Suprapubic skin (tissue), 4 donors: ENCODE results near the gene SRRT. TPM values are rescaled to one million over a fixed set of nuclear protein-coding genes. Genes with fewer than 3 reads are reported as not detected.
A peak's percentile ranks its signal among the peaks of the same experiment; 100 is the strongest.
"Not testable (repeated sequence)": the region's sequence is repeated elsewhere in the genome, so short reads cannot be mapped to it uniquely, and the experiment has no call there.

ENCODE experiments used
- DNase-seq, 2 donors: peaks; one replicate each; pipeline ENCODE4 v3.0.0-alpha.2; 2019; ENCODE audit warnings: low spot score in 2 of 2
- H3K27ac ChIP-seq: fragments of 200-600 bp; sonication (generic); one replicate; pipeline ENCODE4 v1.5.1; 2019
- H3K27me3 ChIP-seq: fragments of 200-600 bp; sonication (generic); one replicate; pipeline ENCODE4 v1.5.1; 2019
- H3K36me3 ChIP-seq: fragments of 200-600 bp; sonication (generic); one replicate; pipeline ENCODE4 v1.5.1; 2019
- H3K4me1 ChIP-seq: fragments of 200-600 bp; sonication (generic); one replicate; pipeline ENCODE4 v1.5.1; 2019
- H3K4me3 ChIP-seq: fragments of 200-600 bp; sonication (generic); one replicate; pipeline ENCODE4 v1.5.1; 2019; ENCODE audit warnings: mild to moderate bottlenecking
- H3K9me3 ChIP-seq: fragments of 200-600 bp; sonication (generic); one replicate; pipeline ENCODE4 v1.5.1; 2019
- EP300 ChIP-seq: sonication (generic); formaldehyde crosslinking; IDR thresholded peaks from one replicate; pipeline ENCODE4 v1.6.1; 2017; ENCODE audit warnings: antibody characterized with exemption
- POLR2A ChIP-seq, 2 donors: fragments of 450-650 bp; IDR thresholded peaks; one replicate each; pipeline ENCODE4 v1.6.1; 2017; ENCODE audit warnings: antibody characterized with exemption in 2 of 2, mild to moderate bottlenecking in 2 of 2, moderate library complexity in 2 of 2
- POLR2AphosphoS5 ChIP-seq, 3 donors: sonication (generic); formaldehyde crosslinking; IDR thresholded peaks; one replicate each; pipeline ENCODE4 v1.6.1; 2017; ENCODE audit warnings: antibody characterized with exemption in 3 of 3
- WGBS: methylation state at CpG from one replicate; pipeline ENCODE4 v1.1.5; 2018; 5-methylcytosine and 5-hydroxymethylcytosine counted together
- total RNA-seq, 4 donors: library from RNA; depleted of rRNA; stranded (reverse); fragments of >200 nt; gene quantifications; one replicate each; pipeline ENCODE4 v1.1.0, GENCODE V29; 2016
- TF ChIP-seq, protein P1 (sequence below), 2 donors: fragments of 200-600 bp in 1 of 2; fragments of 450-650 bp in 1 of 2; sonication (generic) in 1 of 2; IDR thresholded peaks; one replicate each; pipeline ENCODE4 v1.5.1; 2016 to 2019; ENCODE audit warnings: antibody characterized with exemption in 2 of 2, mild to moderate bottlenecking in 1 of 2, moderate library complexity in 1 of 2

Gene SRRT
- total RNA-seq, 4 donors from 2014 or later = 62.8 to 163 (median 92.8) TPM

GRCh38 chr7:100847360-100847759, 27.5 kb upstream of the SRRT start:
- peaks cover 7% of the 10 kb centered on the region for H3K4me1 ChIP-seq
- H3K27ac ChIP-seq = no peak overlapping the region
- H3K36me3 ChIP-seq = no peaks in the 10 kb centered on the region
- H3K27me3 ChIP-seq = no peaks in the 10 kb centered on the region
- DNase-seq = no peak
- H3K9me3 ChIP-seq = no peaks in the 10 kb centered on the region
- TF ChIP-seq POLR2AphosphoS5 (IDR thresholded peaks at IDR 0.05) (no peak), POLR2A (IDR thresholded peaks at IDR 0.05) (no peak), EP300 (no peak)
- TF ChIP-seq, protein P1, sequence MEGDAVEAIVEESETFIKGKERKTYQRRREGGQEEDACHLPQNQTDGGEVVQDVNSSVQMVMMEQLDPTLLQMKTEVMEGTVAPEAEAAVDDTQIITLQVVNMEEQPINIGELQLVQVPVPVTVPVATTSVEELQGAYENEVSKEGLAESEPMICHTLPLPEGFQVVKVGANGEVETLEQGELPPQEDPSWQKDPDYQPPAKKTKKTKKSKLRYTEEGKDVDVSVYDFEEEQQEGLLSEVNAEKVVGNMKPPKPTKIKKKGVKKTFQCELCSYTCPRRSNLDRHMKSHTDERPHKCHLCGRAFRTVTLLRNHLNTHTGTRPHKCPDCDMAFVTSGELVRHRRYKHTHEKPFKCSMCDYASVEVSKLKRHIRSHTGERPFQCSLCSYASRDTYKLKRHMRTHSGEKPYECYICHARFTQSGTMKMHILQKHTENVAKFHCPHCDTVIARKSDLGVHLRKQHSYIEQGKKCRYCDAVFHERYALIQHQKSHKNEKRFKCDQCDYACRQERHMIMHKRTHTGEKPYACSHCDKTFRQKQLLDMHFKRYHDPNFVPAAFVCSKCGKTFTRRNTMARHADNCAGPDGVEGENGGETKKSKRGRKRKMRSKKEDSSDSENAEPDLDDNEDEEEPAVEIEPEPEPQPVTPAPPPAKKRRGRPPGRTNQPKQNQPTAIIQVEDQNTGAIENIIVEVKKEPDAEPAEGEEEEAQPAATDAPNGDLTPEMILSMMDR (IDR thresholded peaks at IDR 0.05) = no peak
- 85% methylated on average over 4 of the region's 4 CpGs for WGBS
- no peak overlapping the region for H3K4me3 ChIP-seq

GRCh38 chr7:100852048-100852872, 22.6 kb upstream of the SRRT start, which contains the start of gene SLC12A9:
Gene SLC12A9 (plus strand): TSS chr7:100852713. CDS start chr7:100854198, 1,485 bp downstream.
- no peaks in the 10 kb centered on the region for H3K9me3 ChIP-seq
- peak in 1 of 3 donors; percentile 29 for TF ChIP-seq POLR2AphosphoS5 (IDR thresholded peaks at IDR 0.05)
- TF ChIP-seq POLR2A (IDR thresholded peaks at IDR 0.05) = no peak
- no peak for TF ChIP-seq EP300
- TF ChIP-seq, protein P1 (IDR thresholded peaks at IDR 0.05) = peak; percentile 78 to 91
- H3K27me3 ChIP-seq = no peaks in the 10 kb centered on the region
- peak within 1 kb of the TSS; percentile 65 for H3K4me3 ChIP-seq
- 0% methylated on average over 4 of the region's 71 CpGs for WGBS
- H3K36me3 ChIP-seq = peaks cover 19% of the 10 kb centered on the region
- peaks cover 26% of the 10 kb centered on the region for H3K4me1 ChIP-seq
- peak; percentile 93 to 95 for DNase-seq
- H3K27ac ChIP-seq = peak within 1 kb of the TSS; percentile 59

DNA sequence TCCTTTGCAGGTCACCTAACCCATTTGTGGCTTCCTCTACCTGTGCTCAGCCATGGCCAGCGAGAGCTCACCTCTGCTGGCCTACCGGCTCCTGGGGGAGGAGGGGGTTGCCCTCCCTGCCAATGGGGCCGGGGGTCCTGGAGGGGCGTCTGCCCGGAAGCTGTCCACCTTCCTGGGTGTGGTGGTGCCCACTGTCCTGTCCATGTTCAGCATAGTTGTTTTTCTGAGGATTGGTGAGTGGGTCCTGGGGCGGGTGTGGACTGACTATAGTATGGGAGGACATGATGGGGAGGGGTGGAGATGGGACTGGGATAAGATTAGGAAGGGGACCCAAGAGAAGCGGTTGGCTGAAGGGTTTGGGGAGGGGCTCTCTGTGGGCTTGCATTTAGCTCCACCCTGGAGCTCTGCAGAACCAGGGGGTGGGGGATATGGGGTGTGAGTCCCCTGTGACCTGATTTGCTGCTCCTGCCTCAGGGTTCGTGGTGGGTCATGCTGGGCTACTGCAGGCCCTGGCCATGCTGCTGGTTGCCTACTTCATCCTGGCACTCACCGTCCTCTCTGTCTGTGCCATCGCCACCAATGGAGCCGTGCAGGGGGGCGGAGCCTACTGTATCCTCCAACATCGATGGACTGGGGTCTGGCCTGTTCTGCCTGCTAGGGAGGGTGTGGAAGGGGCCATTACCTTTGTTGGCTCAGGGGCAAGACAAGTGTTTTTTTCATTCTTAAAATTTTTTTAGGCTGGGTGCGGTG, 20.6 kb upstream of the SRRT start:
- no peak overlapping the region for H3K4me3 ChIP-seq
- H3K36me3 ChIP-seq = peaks cover 22% of the 10 kb centered on the region
- no peaks in the 10 kb centered on the region for H3K27me3 ChIP-seq
- no peaks in the 10 kb centered on the region for H3K9me3 ChIP-seq
- no peak for DNase-seq
- H3K4me1 ChIP-seq = peaks cover 26% of the 10 kb centered on the region
- TF ChIP-seq POLR2A (IDR thresholded peaks at IDR 0.05) (no peak), POLR2AphosphoS5 (IDR thresholded peaks at IDR 0.05) (no peak), EP300 (no peak)
- TF ChIP-seq, protein P1 (IDR thresholded peaks at IDR 0.05) = no peak
- WGBS = 95% methylated on average over 4 of the region's 14 CpGs
- no peak overlapping the region for H3K27ac ChIP-seq

GRCh38 chr7:100854899-100855298, 20.0 kb upstream of the SRRT start:
- DNase-seq, H3K27me3 ChIP-seq, H3K4me3 ChIP-seq, H3K9me3 ChIP-seq, H3K27ac ChIP-seq: not testable (repeated sequence)
- Histone ChIP-seq H3K36me3 (peaks cover 28% of the 10 kb centered on the region), H3K4me1 (peaks cover 26% of the 10 kb centered on the region)
- WGBS = 95% methylated on average over 7 of the region's 9 CpGs

GRCh38 chr7:100855515-100855914, 19.4 kb upstream of the SRRT start:
- peaks cover 26% of the 10 kb centered on the region for H3K4me1 ChIP-seq
- H3K27me3 ChIP-seq = no peaks in the 10 kb centered on the region
- WGBS = 92% methylated on average over 9 of the region's 10 CpGs
- no peak for DNase-seq
- H3K4me3 ChIP-seq = no peak overlapping the region
- H3K36me3 ChIP-seq = peaks cover 34% of the 10 kb centered on the region
- TF ChIP-seq POLR2A (IDR thresholded peaks at IDR 0.05) (no peak), POLR2AphosphoS5 (IDR thresholded peaks at IDR 0.05) (no peak), EP300 (no peak)
- TF ChIP-seq, protein P1 (IDR thresholded peaks at IDR 0.05) = no peak
- H3K9me3 ChIP-seq = no peaks in the 10 kb centered on the region
- H3K27ac ChIP-seq = no peak overlapping the region
